Adipose tissue (tissue), 3 donors: ENCODE data around the gene ATXN1. TPM values are rescaled to one million over a fixed set of nuclear protein-coding genes. Genes with fewer than 3 reads are reported as not detected.

Experiments used
- H3K27ac ChIP-seq: one replicate; pipeline ENCODE4 v1.5.1; 2013; ENCODE audit warnings: low read depth, low read length
- WGBS, 3 donors: extraction: QIAGEN DNeasy Blood & Tissue Kit; methylation state at CpG; one replicate each; pipeline ENCODE4 v1.1.7; 2013; 5-methylcytosine and 5-hydroxymethylcytosine counted together
- polyA plus RNA-seq, 3 donors: library from polyadenylated mRNA; stranded (reverse); fragments of 200-250 nt; gene quantifications; one replicate each; pipeline ENCODE4 v1.2.3, GENCODE V29; 2013
- donor health status: healthy with polysubstance abuse.
- donor health status: Bipolar disorder and iron deficiency.
- donor health status: healthy.

ATXN1 gene
- polyA plus RNA-seq, 3 donors: 2.6 to 7.2 (median 6.8) TPM

GRCh38 chr6:16673011-16673797, 88.1 kb downstream of the ATXN1 start:
- 77 to 85% (median 82%) methylated on average over 9 of the region's 9 CpGs for WGBS, 3 donors
- H3K27ac ChIP-seq: no peak overlapping the region

- 57 to 77% (median 77%) methylated on average over 6 of the region's 6 CpGs for WGBS, 3 donors
- no peak overlapping the region for H3K27ac ChIP-seq
These were observed 89.7 kb downstream of the ATXN1 start for GRCh38 chr6:16671302-16672289.

- no peak overlapping the region for H3K27ac ChIP-seq
These were observed 90.6 kb downstream of the ATXN1 start for GRCh38 chr6:16670617-16671051.

GRCh38 chr6:16670183-16670582, 91.1 kb downstream of the ATXN1 start:
- WGBS, 3 donors: 46 to 72% (median 51%) methylated on average over 4 of the region's 4 CpGs
- no peak overlapping the region for H3K27ac ChIP-seq

More at GRCh38 chr6:16670617-16671051, 90.6 kb downstream of the ATXN1 start:
- WGBS, 3 donors: 67 to 83% (median 68%) methylated on average over 2 of the region's 2 CpGs

GRCh38 chr6:16669227-16669626, 92.0 kb downstream of the ATXN1 start:
- H3K27ac ChIP-seq: no peak overlapping the region
- WGBS, 3 donors: 52 to 90% (median 53%) methylated on average over 3 of the region's 3 CpGs

- no peak overlapping the region for H3K27ac ChIP-seq
- 78 to 84% (median 78%) methylated on average over 4 of the region's 4 CpGs for WGBS, 3 donors
These were observed 93.8 kb downstream of the ATXN1 start for GRCh38 chr6:16667509-16667908.

GRCh38 chr6:16665992-16666391, 95.3 kb downstream of the ATXN1 start:
- no peak overlapping the region for H3K27ac ChIP-seq
- WGBS, 3 donors: 96 to 98% (median 98%) methylated on average over 2 of the region's 2 CpGs

- no peak overlapping the region for H3K27ac ChIP-seq
- 87 to 94% (median 90%) methylated on average over 1 of the region's 1 CpG for WGBS, 3 donors
These were observed 96.1 kb downstream of the ATXN1 start for GRCh38 chr6:16665182-16665581.

- 94 to 100% (median 98%) methylated on average over 1 of the region's 1 CpG for WGBS, 3 donors
- no peak overlapping the region for H3K27ac ChIP-seq
These were observed 97.4 kb downstream of the ATXN1 start for GRCh38 chr6:16663901-16664300.

GRCh38 chr6:16660157-16660497, 101.1 kb downstream of the ATXN1 start:
- 27 to 58% (median 48%) methylated on average over 1 of the region's 1 CpG for WGBS, 3 donors
- no peak overlapping the region for H3K27ac ChIP-seq

- no peak overlapping the region for H3K27ac ChIP-seq
- WGBS, 3 donors: 58 to 72% (median 69%) methylated on average over 6 of the region's 6 CpGs
These were observed 101.6 kb downstream of the ATXN1 start for GRCh38 chr6:16659466-16660156.

- no peak overlapping the region for H3K27ac ChIP-seq
- 64 to 82% (median 77%) methylated on average over 5 of the region's 5 CpGs for WGBS, 3 donors
These were observed 102.8 kb downstream of the ATXN1 start for GRCh38 chr6:16658348-16659034.

GRCh38 chr6:16657768-16658167, 103.5 kb downstream of the ATXN1 start:
- H3K27ac ChIP-seq: no peak overlapping the region
- 81 to 85% (median 83%) methylated on average over 1 of the region's 1 CpG for WGBS, 3 donors

GRCh38 chr6:16656451-16656850, 104.8 kb downstream of the ATXN1 start:
- WGBS, 3 donors: 86 to 98% (median 97%) methylated on average over 4 of the region's 4 CpGs

GRCh38 chr6:16654701-16655100, 106.6 kb downstream of the ATXN1 start:
- H3K27ac ChIP-seq: no peak overlapping the region
- 74 to 95% (median 91%) methylated on average over 1 of the region's 1 CpG for WGBS, 3 donors

More at GRCh38 chr6:16656451-16656850, 104.8 kb downstream of the ATXN1 start:
- no peak overlapping the region for H3K27ac ChIP-seq

- H3K27ac ChIP-seq: no peak overlapping the region
- WGBS, 3 donors: 95 to 98% (median 97%) methylated on average over 7 of the region's 7 CpGs
These were observed 108.0 kb downstream of the ATXN1 start for GRCh38 chr6:16653226-16653625.

GRCh38 chr6:16651871-16652270, 109.4 kb downstream of the ATXN1 start:
- WGBS, 3 donors: 76 to 78% (median 78%) methylated on average over 6 of the region's 6 CpGs
- no peak overlapping the region for H3K27ac ChIP-seq

- 81 to 90% (median 82%) methylated on average over 5 of the region's 5 CpGs for WGBS, 3 donors
- no peak overlapping the region for H3K27ac ChIP-seq
These were observed 111.4 kb downstream of the ATXN1 start for GRCh38 chr6:16649890-16650289.
